Measurements from ENCODE around the gene UBE2S. TPM values are rescaled to one million over a fixed set of nuclear protein-coding genes. Genes with fewer than 3 reads are reported as not detected.
"Not testable (repeated sequence)": the region's sequence is repeated elsewhere in the genome, so short reads cannot be mapped to it uniquely, and the experiment has no call there.

UBE2S gene
- total RNA-seq, 1 donor from 2014 or later: 56.2 TPM

- Mint-ChIP-seq H3K27me3 (ENCODE audit: unreplicated experiment) (peaks cover 13% of the 10 kb centered on the region), H3K4me3 (ENCODE audit: unreplicated experiment) (peak overlapping the region; percentile 83), H3K4me1 (ENCODE audit: unreplicated experiment) (peaks cover 14% of the 10 kb centered on the region), H3K27ac (ENCODE audit: unreplicated experiment) (no peak overlapping the region), H3K9me3 (ENCODE audit: unreplicated experiment) (peaks cover 9% of the 10 kb centered on the region), H3K36me3 (ENCODE audit: low read depth, unreplicated experiment) (peaks cover 31% of the 10 kb centered on the region)
- peak; percentile 22 for DNase-seq (ENCODE audit: low spot score)
- TF ChIP-seq CTCF (IDR thresholded peaks at IDR 0.05; ENCODE audit: unreplicated experiment): no peak
These were observed 600 bp downstream of the UBE2S start for GRCh38 chr19:55406826-55407549.

GRCh38 chr19:55406091-55406825 lies 1.3 kb downstream of the UBE2S start:
- TF ChIP-seq CTCF (IDR thresholded peaks at IDR 0.05; ENCODE audit: unreplicated experiment): no peak
- DNase-seq (ENCODE audit: low spot score): no peak
- peaks cover 16% of the 10 kb centered on the region for H3K27me3 Mint-ChIP-seq (ENCODE audit: unreplicated experiment)
- H3K9me3 Mint-ChIP-seq (ENCODE audit: unreplicated experiment): peaks cover 9% of the 10 kb centered on the region
- peak overlapping the region; percentile 16 for H3K27ac Mint-ChIP-seq (ENCODE audit: unreplicated experiment)
- H3K36me3 Mint-ChIP-seq (ENCODE audit: low read depth, unreplicated experiment): peaks cover 34% of the 10 kb centered on the region
- peaks cover 14% of the 10 kb centered on the region for H3K4me1 Mint-ChIP-seq (ENCODE audit: unreplicated experiment)
- H3K4me3 Mint-ChIP-seq (ENCODE audit: unreplicated experiment): peak overlapping the region; percentile 83

- peaks cover 9% of the 10 kb centered on the region for H3K9me3 Mint-ChIP-seq (ENCODE audit: unreplicated experiment)
- H3K4me1 Mint-ChIP-seq (ENCODE audit: unreplicated experiment): peaks cover 14% of the 10 kb centered on the region
- H3K27ac Mint-ChIP-seq (ENCODE audit: unreplicated experiment): peak overlapping the region; percentile 16
- H3K36me3 Mint-ChIP-seq (ENCODE audit: low read depth, unreplicated experiment): peaks cover 37% of the 10 kb centered on the region
- no peak for TF ChIP-seq CTCF (IDR thresholded peaks at IDR 0.05; ENCODE audit: unreplicated experiment)
- H3K4me3 Mint-ChIP-seq (ENCODE audit: unreplicated experiment): peak overlapping the region; percentile 83
- peaks cover 16% of the 10 kb centered on the region for H3K27me3 Mint-ChIP-seq (ENCODE audit: unreplicated experiment)
- DNase-seq (ENCODE audit: low spot score): no peak
These were observed 1.9 kb downstream of the UBE2S start for GRCh38 chr19:55405638-55406037.

GRCh38 chr19:55402509-55402908 lies 5.1 kb downstream of the UBE2S start:
- no peak for TF ChIP-seq CTCF (IDR thresholded peaks at IDR 0.05; ENCODE audit: unreplicated experiment)
- Mint-ChIP-seq H3K4me1 (ENCODE audit: unreplicated experiment) (peaks cover 14% of the 10 kb centered on the region), H3K4me3 (ENCODE audit: unreplicated experiment) (no peak overlapping the region), H3K36me3 (ENCODE audit: low read depth, unreplicated experiment) (peaks cover 31% of the 10 kb centered on the region), H3K27me3 (ENCODE audit: unreplicated experiment) (peaks cover 9% of the 10 kb centered on the region), H3K9me3 (ENCODE audit: unreplicated experiment) (no peaks in the 10 kb centered on the region), H3K27ac (ENCODE audit: unreplicated experiment) (no peak overlapping the region)
- no peak for DNase-seq (ENCODE audit: low spot score)

- H3K27me3 Mint-ChIP-seq (ENCODE audit: unreplicated experiment); DNase-seq (ENCODE audit: low spot score); H3K27ac Mint-ChIP-seq (ENCODE audit: unreplicated experiment); H3K9me3 Mint-ChIP-seq (ENCODE audit: unreplicated experiment); H3K4me3 Mint-ChIP-seq (ENCODE audit: unreplicated experiment): not testable (repeated sequence)
- H3K36me3 Mint-ChIP-seq (ENCODE audit: low read depth, unreplicated experiment): peaks cover 30% of the 10 kb centered on the region
- peaks cover 10% of the 10 kb centered on the region for H3K4me1 Mint-ChIP-seq (ENCODE audit: unreplicated experiment)
These were observed 6.2 kb downstream of the UBE2S start for GRCh38 chr19:55401390-55401789.

Measured in endothelial cell (in vitro differentiated cells).